GM18505 (cell line): ENCODE measurements around the gene GALR3.

Experiments used
- ATAC-seq: cut with Tn5 transposase; IDR thresholded peaks from one replicate; pipeline ENCODE4 v1.9.1; 2021; ENCODE audit not compliant: unreplicated experiment
- POLR2A ChIP-seq: IDR thresholded peaks from 4 replicates; pipeline ENCODE4 v1.6.1; 2011; ENCODE audit warnings: borderline replicate concordance; ENCODE audit not compliant: insufficient read depth, insufficient read length; ENCODE audit errors: extremely low read depth

The GALR3 gene, protein sequence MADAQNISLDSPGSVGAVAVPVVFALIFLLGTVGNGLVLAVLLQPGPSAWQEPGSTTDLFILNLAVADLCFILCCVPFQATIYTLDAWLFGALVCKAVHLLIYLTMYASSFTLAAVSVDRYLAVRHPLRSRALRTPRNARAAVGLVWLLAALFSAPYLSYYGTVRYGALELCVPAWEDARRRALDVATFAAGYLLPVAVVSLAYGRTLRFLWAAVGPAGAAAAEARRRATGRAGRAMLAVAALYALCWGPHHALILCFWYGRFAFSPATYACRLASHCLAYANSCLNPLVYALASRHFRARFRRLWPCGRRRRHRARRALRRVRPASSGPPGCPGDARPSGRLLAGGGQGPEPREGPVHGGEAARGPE

DNA sequence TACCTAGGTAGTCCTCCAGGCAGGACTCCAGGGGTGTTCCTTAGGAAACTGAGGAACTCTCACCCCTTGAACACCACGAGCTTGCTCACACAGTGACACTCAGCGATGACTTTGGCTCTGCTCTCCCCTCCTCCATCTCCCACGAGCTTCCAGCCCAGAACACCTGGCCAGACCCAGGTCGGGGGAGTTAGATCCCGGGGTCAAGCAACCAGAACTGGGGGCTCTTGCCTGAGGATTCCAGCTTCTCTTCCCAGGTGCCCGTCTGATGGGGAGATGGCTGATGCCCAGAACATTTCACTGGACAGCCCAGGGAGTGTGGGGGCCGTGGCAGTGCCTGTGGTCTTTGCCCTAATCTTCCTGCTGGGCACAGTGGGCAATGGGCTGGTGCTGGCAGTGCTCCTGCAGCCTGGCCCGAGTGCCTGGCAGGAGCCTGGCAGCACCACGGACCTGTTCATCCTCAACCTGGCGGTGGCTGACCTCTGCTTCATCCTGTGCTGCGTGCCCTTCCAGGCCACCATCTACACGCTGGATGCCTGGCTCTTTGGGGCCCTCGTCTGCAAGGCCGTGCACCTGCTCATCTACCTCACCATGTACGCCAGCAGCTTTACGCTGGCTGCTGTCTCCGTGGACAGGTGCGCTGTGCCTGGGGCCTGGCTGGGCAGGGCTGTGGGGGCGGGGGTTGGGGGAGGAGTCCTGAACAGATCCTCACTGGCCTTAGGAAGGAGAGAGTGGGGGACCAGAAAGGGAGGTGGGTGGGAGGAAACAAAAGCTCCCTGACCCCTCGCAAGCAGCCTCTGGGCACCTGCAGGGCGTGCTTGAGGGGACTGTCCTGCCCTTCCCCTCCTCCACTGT, at the start of gene GALR3:
Gene GALR3 (plus strand): TSS at position 249 of the 852 bp plus-strand sequence. CDS start 25 bp downstream, at position 274.
- TF ChIP-seq POLR2A, result no peak
- no peak for ATAC-seq

DNA sequence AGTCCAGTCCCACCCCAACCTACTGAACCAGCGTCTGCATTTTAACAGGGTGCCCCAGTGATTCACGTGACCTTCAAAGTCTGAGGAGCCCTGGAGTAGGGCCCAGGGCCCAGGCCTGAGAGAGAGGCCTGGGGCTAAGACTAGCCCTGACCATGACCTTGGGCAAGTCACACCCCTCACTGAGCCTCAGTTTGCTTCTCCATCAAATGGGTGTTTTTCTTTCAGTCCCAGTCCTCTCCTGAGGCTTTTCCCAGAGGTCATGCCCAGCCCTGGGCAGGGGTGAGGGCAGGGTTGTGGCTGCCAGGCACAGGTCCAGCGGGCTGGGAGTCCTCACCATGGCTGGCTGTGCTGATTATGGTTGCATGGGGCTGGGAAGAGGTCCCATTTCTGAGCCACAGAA, 48.5 kb upstream of the GALR3 start:
- ATAC-seq, result no peak
- TF ChIP-seq POLR2A, result no peak

DNA sequence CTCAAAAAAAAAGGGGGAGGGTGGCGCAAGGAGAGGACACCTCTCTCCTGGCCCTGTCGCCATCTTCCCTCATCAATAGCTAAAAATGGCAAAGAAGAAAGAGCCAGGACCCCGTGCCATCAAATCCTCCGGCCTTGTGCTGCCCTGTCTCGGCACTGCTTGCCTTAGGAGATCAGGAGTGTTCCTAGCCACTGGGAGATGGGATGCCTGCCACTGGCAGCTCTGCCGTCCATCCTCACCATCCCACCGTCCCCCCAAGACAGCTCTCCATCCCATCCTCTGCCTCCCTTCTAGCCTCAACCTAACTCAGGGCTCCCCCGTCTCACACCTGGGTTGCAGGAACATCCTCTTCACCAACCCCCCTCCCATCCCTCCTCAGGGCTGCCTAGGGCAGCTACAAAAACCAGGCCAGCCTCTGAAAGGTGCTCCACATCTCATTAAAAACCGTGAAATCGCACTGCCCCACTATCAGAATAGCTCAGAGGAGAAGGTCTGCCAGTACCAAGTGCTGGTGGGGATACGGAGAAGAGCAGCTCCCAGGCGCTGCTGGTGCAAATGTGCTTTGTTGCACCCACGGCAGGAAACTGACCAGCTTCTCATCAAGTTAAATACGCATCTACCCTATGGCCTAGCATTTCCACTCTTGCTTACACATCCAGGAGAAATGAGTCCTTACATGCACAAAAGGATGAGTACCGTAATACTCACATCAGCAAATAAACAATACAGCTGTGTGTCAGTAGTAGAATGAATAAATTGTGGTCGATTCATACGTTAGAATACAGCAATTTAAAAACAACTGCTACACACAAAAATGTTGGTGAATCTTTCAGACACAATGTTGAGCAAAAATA, 47.2 kb upstream of the GALR3 start:
- TF ChIP-seq POLR2A, result no peak
- no peak for ATAC-seq

- TF ChIP-seq POLR2A, result no peak
- no peak for ATAC-seq
These were observed 46.6 kb upstream of the GALR3 start for GRCh38 chr22:37776639-37777005.

- ATAC-seq, result no peak
- TF ChIP-seq POLR2A, result no peak
These were observed 46.0 kb upstream of the GALR3 start for GRCh38 chr22:37777122-37777687.

- no peak for TF ChIP-seq POLR2A
- ATAC-seq, result no peak
These were observed 44.7 kb upstream of the GALR3 start for GRCh38 chr22:37778370-37779009.

- ATAC-seq, result no peak
- TF ChIP-seq POLR2A, result no peak
These were observed 41.6 kb upstream of the GALR3 start for GRCh38 chr22:37781434-37782059.

GRCh38 chr22:37782340-37783168, 40.6 kb upstream of the GALR3 start:
- no peak for TF ChIP-seq POLR2A
- no peak for ATAC-seq

DNA sequence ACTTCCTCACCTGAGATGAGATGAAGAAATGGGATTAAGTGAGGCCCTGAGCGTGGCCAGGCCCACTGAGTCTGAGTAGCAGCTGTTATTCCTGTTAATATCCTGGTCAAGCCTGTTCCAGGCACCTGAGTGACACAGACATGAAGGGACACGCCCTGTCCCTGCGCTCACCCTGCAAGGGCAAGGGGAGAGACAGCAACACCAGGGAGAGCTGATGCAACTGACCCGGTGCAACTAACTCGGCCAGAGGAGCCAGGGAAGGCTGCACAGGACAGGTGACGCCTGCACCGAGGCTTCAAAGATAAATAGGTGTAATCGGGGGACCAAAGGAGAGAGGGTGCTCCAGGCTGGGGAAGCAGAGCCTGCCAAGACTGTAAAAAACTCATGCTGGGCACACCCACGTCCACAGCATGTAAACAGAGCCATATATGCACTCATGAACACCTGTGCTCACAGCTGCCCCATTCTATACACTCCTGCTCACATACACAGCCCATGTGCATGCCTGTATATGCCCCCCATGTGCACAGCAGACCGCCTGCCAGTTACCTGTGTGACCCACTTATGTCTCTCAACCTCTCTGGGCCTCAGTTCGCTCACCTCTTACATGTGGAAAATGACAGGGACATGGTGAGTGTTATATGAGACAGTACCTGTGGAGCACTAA, 38.2 kb upstream of the GALR3 start:
- TF ChIP-seq POLR2A, result no peak
- ATAC-seq, result no peak

- ATAC-seq, result no peak
- no peak for TF ChIP-seq POLR2A
These were observed 32.9 kb upstream of the GALR3 start for GRCh38 chr22:37790234-37790633.

DNA sequence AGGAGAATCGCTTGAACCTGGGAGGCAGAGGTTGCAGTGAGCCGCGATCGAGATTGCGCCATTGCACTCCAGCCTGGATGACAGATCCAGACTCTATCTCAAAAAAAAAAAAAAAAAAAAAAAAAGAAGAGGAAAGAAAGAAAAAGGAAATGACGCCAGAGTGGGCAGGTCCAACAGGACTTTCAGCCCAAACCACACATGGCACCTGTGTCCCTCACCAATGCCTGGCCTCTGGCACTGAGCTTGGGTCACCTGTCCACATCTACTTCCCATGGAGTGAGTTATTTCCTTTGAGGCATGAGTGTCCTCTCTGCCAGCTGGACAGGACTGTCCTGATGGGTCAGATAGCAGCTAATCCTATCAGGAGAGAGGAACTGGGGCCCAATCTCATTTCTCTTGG, 30.7 kb upstream of the GALR3 start:
- ATAC-seq, result no peak
- no peak for TF ChIP-seq POLR2A
